Measurements from ENCODE around the gene CAPRIN1.
A peak's percentile ranks its signal among the peaks of the same experiment; 100 is the strongest.

CAPRIN1 gene

DNA sequence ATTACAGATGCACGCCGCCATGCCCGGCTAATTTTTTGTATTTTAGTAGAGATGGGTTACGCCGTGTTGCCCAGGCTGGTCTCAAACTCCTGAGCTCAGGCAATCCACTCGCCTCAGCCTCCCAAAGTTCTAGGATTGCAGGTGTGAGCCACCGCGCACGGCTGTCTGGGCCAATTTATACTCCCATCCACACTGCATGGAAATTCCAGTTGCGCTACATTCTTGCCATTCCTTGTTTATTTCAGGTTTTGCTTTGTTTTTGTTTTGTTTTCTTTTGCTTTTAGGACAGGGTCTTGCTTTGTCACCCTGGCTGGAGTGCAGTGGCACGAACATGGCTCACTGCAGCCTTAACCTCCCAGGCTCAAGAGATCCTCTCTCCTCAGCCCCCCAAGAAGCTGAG is 11.0 kb upstream of the CAPRIN1 start:
- H2AK5ac ChIP-seq (ENCODE audit: low read length), result no peak overlapping the region

DNA sequence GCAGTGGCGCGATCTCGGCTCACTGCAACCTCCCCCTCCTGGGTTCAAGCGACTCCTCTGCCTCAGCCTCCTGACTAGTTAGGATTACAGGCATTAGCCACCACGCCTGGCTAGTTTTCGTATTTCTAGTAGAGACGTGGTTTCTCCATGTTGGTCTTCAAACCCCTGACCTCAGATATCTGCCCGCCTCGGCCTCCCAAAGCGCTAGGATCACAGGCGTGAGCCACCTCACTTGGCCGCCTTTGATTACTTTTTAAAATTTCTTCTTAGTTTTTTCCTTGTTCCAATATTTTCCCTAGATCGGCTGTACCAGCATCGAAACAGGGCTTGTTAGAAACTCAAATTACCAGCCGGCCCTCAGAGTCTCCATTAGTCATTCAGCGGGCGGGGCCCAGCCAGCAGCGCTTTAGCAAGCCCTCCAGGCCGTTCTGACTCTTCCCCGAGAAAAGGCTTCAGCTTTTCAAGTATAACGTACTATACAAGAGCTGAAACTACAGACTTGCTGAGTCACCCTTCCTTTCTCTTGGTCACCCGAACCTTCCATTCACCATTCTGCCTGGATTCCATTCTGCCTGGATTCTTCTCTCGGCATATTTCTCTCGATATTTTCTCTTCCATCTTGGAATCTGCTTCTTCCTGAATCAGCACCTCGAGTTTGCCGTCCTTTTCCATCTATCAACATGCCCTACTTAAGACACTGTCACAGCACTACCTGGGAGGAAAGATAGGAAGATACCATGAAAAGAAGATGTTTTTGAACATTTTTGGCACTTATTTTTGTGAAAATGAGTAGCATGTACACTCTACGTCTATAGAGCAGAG is 6.7 kb upstream of the CAPRIN1 start:
- Histone ChIP-seq H3K4me3 (ENCODE audit: low read length) (no peak overlapping the region), H2AK5ac (ENCODE audit: low read length) (no peak overlapping the region), H3K4me2 (ENCODE audit: low read length) (no peak overlapping the region), H2BK5ac (ENCODE audit: low read length) (no peak overlapping the region), H3K56ac (ENCODE audit: low read length) (peak overlapping the region; percentile 39), H3K27me3 (ENCODE audit: insufficient read depth, low read length, poor library complexity) (no peaks in the 10 kb centered on the region), H3K23ac (ENCODE audit: low read length) (no peak overlapping the region), H2BK15ac (replicated peaks; ENCODE audit: low read depth) (no peak overlapping the region), H3K18ac (ENCODE audit: low read length) (peak overlapping the region; percentile 80), H3K9ac (ENCODE audit: low read length) (no peak overlapping the region), H3K79me1 (ENCODE audit: low read length) (no peaks in the 10 kb centered on the region), H3K36me3 (ENCODE audit: control insufficient read depth, insufficient read depth, low read length) (no peaks in the 10 kb centered on the region), H3K79me2 (ENCODE audit: control insufficient read depth, insufficient read depth, low read length) (no peaks in the 10 kb centered on the region), H4K5ac (ENCODE audit: low read length) (peak overlapping the region; percentile 6), H3K4me1 (ENCODE audit: control insufficient read depth, low read depth, low read length) (no peaks in the 10 kb centered on the region), H4K8ac (ENCODE audit: low read depth, low read length) (peak overlapping the region; percentile 93), H3K4ac (ENCODE audit: low read depth, low read length) (peak overlapping the region; percentile 43), H3K27ac (ENCODE audit: low read depth, low read length) (no peak overlapping the region), H2BK120ac (ENCODE audit: low read depth, low read length) (peak overlapping the region; percentile 73)
- no CpG with 5 or more reads among the region's 27 CpGs for WGBS (ENCODE audit: extremely low coverage, insufficient coverage, low lambda C conversion rate)
- DNase-seq, result peak; percentile 50

More for the DNA sequence above, 11.0 kb upstream of the CAPRIN1 start:
- no peak for DNase-seq
- no peak overlapping the region for H3K27ac ChIP-seq (ENCODE audit: low read depth, low read length)
- H3K79me1 ChIP-seq (ENCODE audit: low read length), result no peaks in the 10 kb centered on the region
- no CpG with 5 or more reads among the region's 11 CpGs for WGBS (ENCODE audit: extremely low coverage, insufficient coverage, low lambda C conversion rate)
- H3K4me2 ChIP-seq (ENCODE audit: low read length), result no peak overlapping the region
- no peaks in the 10 kb centered on the region for H3K36me3 ChIP-seq (ENCODE audit: control insufficient read depth, insufficient read depth, low read length)
- H4K5ac ChIP-seq (ENCODE audit: low read length), result no peak overlapping the region
- H3K23ac ChIP-seq (ENCODE audit: low read length), result no peak overlapping the region
- no peaks in the 10 kb centered on the region for H3K4me1 ChIP-seq (ENCODE audit: control insufficient read depth, low read depth, low read length)
- H3K27me3 ChIP-seq (ENCODE audit: insufficient read depth, low read length, poor library complexity), result no peaks in the 10 kb centered on the region
- H3K9ac ChIP-seq (ENCODE audit: low read length), result no peak overlapping the region
- H4K8ac ChIP-seq (ENCODE audit: low read depth, low read length), result no peak overlapping the region
- H3K4me3 ChIP-seq (ENCODE audit: low read length), result no peak overlapping the region
- H2BK120ac ChIP-seq (ENCODE audit: low read depth, low read length), result no peak overlapping the region
- H3K56ac ChIP-seq (ENCODE audit: low read length), result no peak overlapping the region
- no peak overlapping the region for H2BK5ac ChIP-seq (ENCODE audit: low read length)
- no peaks in the 10 kb centered on the region for H3K79me2 ChIP-seq (ENCODE audit: control insufficient read depth, insufficient read depth, low read length)
- no peak overlapping the region for H3K4ac ChIP-seq (ENCODE audit: low read depth, low read length)
- H2BK15ac ChIP-seq (replicated peaks; ENCODE audit: low read depth), result no peak overlapping the region
- no peak overlapping the region for H3K18ac ChIP-seq (ENCODE audit: low read length)

DNA sequence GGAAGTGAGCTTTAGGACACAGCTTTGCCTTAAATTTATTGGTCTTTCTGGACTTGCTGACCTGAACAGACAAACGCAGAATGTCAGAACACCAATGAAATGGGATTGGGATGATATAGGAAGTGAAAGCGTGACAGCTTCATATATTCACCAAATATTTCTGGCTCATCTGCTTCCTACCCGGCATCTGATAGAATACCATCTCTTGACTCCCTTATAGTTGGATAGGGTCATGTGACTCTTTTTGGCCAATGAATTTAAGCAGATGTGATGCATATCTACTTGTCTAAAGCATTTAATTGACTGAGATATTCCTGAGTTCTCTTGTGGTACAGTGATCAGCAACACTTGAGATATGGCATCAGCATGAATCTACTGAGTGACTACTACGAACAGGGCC is 2.5 kb upstream of the CAPRIN1 start:
- Histone ChIP-seq H3K18ac (ENCODE audit: low read length) (no peak overlapping the region), H3K56ac (ENCODE audit: low read length) (no peak overlapping the region), H3K36me3 (ENCODE audit: control insufficient read depth, insufficient read depth, low read length) (no peaks in the 10 kb centered on the region), H3K9ac (ENCODE audit: low read length) (no peak overlapping the region), H2BK5ac (ENCODE audit: low read length) (no peak overlapping the region), H4K8ac (ENCODE audit: low read depth, low read length) (no peak overlapping the region), H3K79me1 (ENCODE audit: low read length) (no peaks in the 10 kb centered on the region), H3K4ac (ENCODE audit: low read depth, low read length) (no peak overlapping the region), H3K27me3 (ENCODE audit: insufficient read depth, low read length, poor library complexity) (no peaks in the 10 kb centered on the region), H3K4me2 (ENCODE audit: low read length) (no peak overlapping the region), H2BK120ac (ENCODE audit: low read depth, low read length) (no peak overlapping the region), H3K23ac (ENCODE audit: low read length) (no peak overlapping the region), H3K27ac (ENCODE audit: low read depth, low read length) (no peak overlapping the region), H3K79me2 (ENCODE audit: control insufficient read depth, insufficient read depth, low read length) (peaks cover 18% of the 10 kb centered on the region), H3K4me3 (ENCODE audit: low read length) (no peak overlapping the region), H4K5ac (ENCODE audit: low read length) (no peak overlapping the region), H2BK15ac (replicated peaks; ENCODE audit: low read depth) (no peak overlapping the region), H3K4me1 (ENCODE audit: control insufficient read depth, low read depth, low read length) (no peaks in the 10 kb centered on the region), H2AK5ac (ENCODE audit: low read length) (no peak overlapping the region)
- DNase-seq, result no peak
- WGBS (ENCODE audit: extremely low coverage, insufficient coverage, low lambda C conversion rate), result no CpG with 5 or more reads among the region's 4 CpGs

- no peak overlapping the region for H3K23ac ChIP-seq (ENCODE audit: low read length)
- peak overlapping the region; percentile 51 for H3K4me3 ChIP-seq (ENCODE audit: low read length)
- peaks cover 35% of the 10 kb centered on the region for H3K79me2 ChIP-seq (ENCODE audit: control insufficient read depth, insufficient read depth, low read length)
- peak overlapping the region; percentile 99 for H3K56ac ChIP-seq (ENCODE audit: low read length)
- H4K5ac ChIP-seq (ENCODE audit: low read length), result no peak overlapping the region
- no peaks in the 10 kb centered on the region for H3K79me1 ChIP-seq (ENCODE audit: low read length)
- H3K27me3 ChIP-seq (ENCODE audit: insufficient read depth, low read length, poor library complexity), result no peaks in the 10 kb centered on the region
- H3K18ac ChIP-seq (ENCODE audit: low read length), result peak overlapping the region; percentile 82
- no peak overlapping the region for H2BK120ac ChIP-seq (ENCODE audit: low read depth, low read length)
- H3K4ac ChIP-seq (ENCODE audit: low read depth, low read length), result peak overlapping the region; percentile 6
- H2BK5ac ChIP-seq (ENCODE audit: low read length), result no peak overlapping the region
- no peak overlapping the region for H2AK5ac ChIP-seq (ENCODE audit: low read length)
- peak overlapping the region; percentile 94 for H4K8ac ChIP-seq (ENCODE audit: low read depth, low read length)
- no CpG with 5 or more reads among the region's 14 CpGs for WGBS (ENCODE audit: extremely low coverage, insufficient coverage, low lambda C conversion rate)
- H3K4me2 ChIP-seq (ENCODE audit: low read length), result peak overlapping the region; percentile 19
- peak overlapping the region; percentile 97 for H3K9ac ChIP-seq (ENCODE audit: low read length)
- no peak overlapping the region for H2BK15ac ChIP-seq (replicated peaks; ENCODE audit: low read depth)
- peak overlapping the region; percentile 99 for H3K27ac ChIP-seq (ENCODE audit: low read depth, low read length)
- H3K36me3 ChIP-seq (ENCODE audit: control insufficient read depth, insufficient read depth, low read length), result no peaks in the 10 kb centered on the region
- no peaks in the 10 kb centered on the region for H3K4me1 ChIP-seq (ENCODE audit: control insufficient read depth, low read depth, low read length)
- no peak for DNase-seq
These were observed 766 bp upstream of the CAPRIN1 start for GRCh38 chr11:34050581-34051348.

DNA sequence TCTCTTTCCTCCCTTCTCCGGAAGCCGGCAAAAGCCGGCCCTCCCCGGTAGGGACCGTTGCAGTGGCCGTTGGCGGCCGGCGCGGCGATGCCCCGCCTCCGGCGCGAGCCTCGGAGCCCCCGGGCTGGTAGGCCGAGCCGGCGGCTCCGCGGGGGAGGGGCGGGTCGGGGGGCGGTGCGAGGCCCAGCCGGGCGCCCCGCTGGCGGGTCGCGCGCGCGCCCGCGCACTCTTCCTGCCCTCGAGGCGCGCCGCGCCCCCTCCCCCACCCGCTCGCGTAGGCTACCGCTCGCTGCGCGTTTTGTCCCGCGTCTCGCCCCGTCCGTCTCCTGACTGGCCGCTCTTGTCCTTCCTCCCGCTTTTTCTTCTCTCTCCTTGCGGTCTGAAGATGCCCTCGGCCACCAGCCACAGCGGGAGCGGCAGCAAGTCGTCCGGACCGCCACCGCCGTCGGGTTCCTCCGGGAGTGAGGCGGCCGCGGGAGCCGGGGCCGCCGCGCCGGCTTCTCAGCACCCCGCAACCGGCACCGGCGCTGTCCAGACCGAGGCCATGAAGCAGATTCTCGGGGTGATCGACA is 591 bp downstream of the CAPRIN1 start:
- H4K8ac ChIP-seq (ENCODE audit: low read depth, low read length), result peak overlapping the region; percentile 28
- H3K4ac ChIP-seq (ENCODE audit: low read depth, low read length), result peak overlapping the region; percentile 99
- H3K9ac ChIP-seq (ENCODE audit: low read length), result peak overlapping the region; percentile 97
- H3K36me3 ChIP-seq (ENCODE audit: control insufficient read depth, insufficient read depth, low read length), result no peaks in the 10 kb centered on the region
- H2BK120ac ChIP-seq (ENCODE audit: low read depth, low read length), result peak overlapping the region; percentile 89
- H3K23ac ChIP-seq (ENCODE audit: low read length), result peak overlapping the region; percentile 53
- peak overlapping the region; percentile 75 for H3K4me3 ChIP-seq (ENCODE audit: low read length)
- peak overlapping the region; percentile 99 for H3K56ac ChIP-seq (ENCODE audit: low read length)
- H3K79me1 ChIP-seq (ENCODE audit: low read length), result no peaks in the 10 kb centered on the region
- H3K79me2 ChIP-seq (ENCODE audit: control insufficient read depth, insufficient read depth, low read length), result peaks cover 46% of the 10 kb centered on the region
- no peak overlapping the region for H4K5ac ChIP-seq (ENCODE audit: low read length)
- no peak overlapping the region for H2BK15ac ChIP-seq (replicated peaks; ENCODE audit: low read depth)
- peak overlapping the region; percentile 93 for H3K18ac ChIP-seq (ENCODE audit: low read length)
- peak overlapping the region; percentile 99 for H3K27ac ChIP-seq (ENCODE audit: low read depth, low read length)
- H3K4me1 ChIP-seq (ENCODE audit: control insufficient read depth, low read depth, low read length), result no peaks in the 10 kb centered on the region
- no CpG with 5 or more reads among the region's 82 CpGs for WGBS (ENCODE audit: extremely low coverage, insufficient coverage, low lambda C conversion rate)
- no peak overlapping the region for H2AK5ac ChIP-seq (ENCODE audit: low read length)
- H2BK5ac ChIP-seq (ENCODE audit: low read length), result peak overlapping the region; percentile 66
- H3K27me3 ChIP-seq (ENCODE audit: insufficient read depth, low read length, poor library complexity), result no peaks in the 10 kb centered on the region
- no peak overlapping the region for H3K4me2 ChIP-seq (ENCODE audit: low read length)
- peak; percentile 92 for DNase-seq
